Immature natural killer cell (primary cell): ENCODE results near the gene CTNNA2. TPM values are rescaled to one million over a fixed set of nuclear protein-coding genes. Genes with fewer than 3 reads are reported as not detected.

ENCODE experiments used
- DNase-seq, 3 donors: peaks; one replicate each; pipeline ENCODE4 v3.0.0; 2022; ENCODE audit warnings: mixed read lengths in 1 of 3
- H3K27ac Mint-ChIP-seq, 6 donors: one replicate each; pipeline ENCODE4 v1.8.0; 2020; ENCODE audit warnings: mixed read lengths in 6 of 6, mild to moderate bottlenecking in 5 of 6, inconsistent platforms in 4 of 6, moderate library complexity in 3 of 6
- H3K27me3 Mint-ChIP-seq, 3 donors: one replicate each; pipeline ENCODE4 v1.8.0; 2020 to 2021; ENCODE audit warnings: low read depth in 3 of 3, mild to moderate bottlenecking in 3 of 3, mixed read lengths in 3 of 3, moderate library complexity in 3 of 3, inconsistent platforms in 1 of 3
- H3K36me3 Mint-ChIP-seq, 3 donors: one replicate each; pipeline ENCODE4 v1.8.0; 2020; ENCODE audit warnings: mixed read lengths in 3 of 3, inconsistent platforms in 2 of 3, mild to moderate bottlenecking in 2 of 3
- H3K4me1 Mint-ChIP-seq, 2 donors: one replicate each; pipeline ENCODE4 v1.8.0; 2020; ENCODE audit warnings: inconsistent platforms in 2 of 2, mild to moderate bottlenecking in 2 of 2, mixed read lengths in 2 of 2, moderate library complexity in 1 of 2
- H3K4me3 Mint-ChIP-seq, 5 donors: one replicate each; pipeline ENCODE4 v1.8.0; 2020; ENCODE audit warnings: mild to moderate bottlenecking in 5 of 5, mixed read lengths in 5 of 5, inconsistent platforms in 3 of 5, moderate library complexity in 3 of 5
- H3K9me3 Mint-ChIP-seq, 6 donors: one replicate each; pipeline ENCODE4 v1.8.0; 2020; ENCODE audit warnings: mild to moderate bottlenecking in 6 of 6, mixed read lengths in 6 of 6, inconsistent platforms in 4 of 6, moderate library complexity in 3 of 6
- polyA plus RNA-seq, 3 donors: library from polyadenylated mRNA; unstranded; fragments of 300-500 nt; fragmentation: Illumina TruSeq; gene quantifications; one replicate each; pipeline ENCODE4 v1.2.3, GENCODE V29; 2021

The CTNNA2 gene
- polyA plus RNA-seq, 3 donors from 2014 or later: not detected

DNA sequence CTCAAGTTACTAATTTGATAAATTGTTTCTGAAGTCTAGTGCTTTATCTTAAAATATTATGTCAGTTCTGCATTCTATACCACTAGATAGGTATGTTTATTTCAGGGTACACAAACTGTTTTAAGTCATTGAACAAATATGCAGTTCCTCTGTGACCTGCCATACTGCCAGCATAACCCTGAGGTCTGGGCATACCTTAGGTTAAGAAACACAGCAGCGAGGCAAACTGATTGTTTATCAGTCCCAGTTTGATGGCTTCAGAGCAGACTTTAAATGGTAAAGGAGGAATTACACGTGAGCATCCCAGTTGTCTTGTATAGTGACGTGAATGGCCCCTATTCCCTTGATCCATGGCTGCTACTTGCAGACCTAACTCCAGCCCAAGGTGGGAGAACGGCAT lies 978.1 kb downstream of the CTNNA2 start:
- Mint-ChIP-seq H3K4me1 (no peaks in the 10 kb centered on the region), H3K36me3 (no peaks in the 10 kb centered on the region), H3K4me3 (no peak overlapping the region), H3K9me3 (peaks cover 13 to 33% (median 23%) of the 10 kb centered on the region in 6 donors), H3K27ac (no peak overlapping the region), H3K27me3 (no peaks in the 10 kb centered on the region)
- DNase-seq: no peak

GRCh38 chr2:80496346-80496745 lies 983.5 kb downstream of the CTNNA2 start:
- no peak for DNase-seq
- H3K9me3 Mint-ChIP-seq: peaks cover 13 to 51% (median 28%) of the 10 kb centered on the region in 6 donors
- H3K36me3 Mint-ChIP-seq: no peaks in the 10 kb centered on the region
- H3K4me1 Mint-ChIP-seq: no peaks in the 10 kb centered on the region
- no peak overlapping the region for H3K4me3 Mint-ChIP-seq
- no peaks in the 10 kb centered on the region for H3K27me3 Mint-ChIP-seq
- H3K27ac Mint-ChIP-seq: no peak overlapping the region

DNA sequence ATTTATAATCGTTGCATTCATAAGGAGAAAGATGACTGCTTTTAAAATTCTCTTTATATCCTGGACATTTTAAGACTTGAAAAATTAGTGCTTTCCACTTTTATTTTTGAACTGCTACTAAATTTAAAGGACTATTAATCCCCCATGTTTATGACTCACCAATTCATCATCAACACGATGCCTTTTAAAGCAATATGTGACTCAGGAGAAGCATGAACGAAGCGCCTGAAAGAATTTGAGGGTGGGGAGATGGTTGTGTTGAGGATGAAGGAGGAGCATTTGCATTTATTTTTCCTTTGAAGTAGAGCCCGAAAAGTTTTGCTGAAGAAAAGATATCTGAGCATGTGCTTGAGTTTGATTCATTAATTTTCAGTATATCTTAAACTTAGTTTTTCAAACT lies 983.9 kb downstream of the CTNNA2 start:
- Mint-ChIP-seq H3K36me3 (no peaks in the 10 kb centered on the region), H3K27ac (no peak overlapping the region), H3K9me3 (peaks cover 11 to 54% (median 28%) of the 10 kb centered on the region in 6 donors), H3K27me3 (no peaks in the 10 kb centered on the region), H3K4me3 (no peak overlapping the region), H3K4me1 (no peaks in the 10 kb centered on the region)
- no peak for DNase-seq

GRCh38 chr2:80499095-80499494 lies 986.2 kb downstream of the CTNNA2 start:
- no peaks in the 10 kb centered on the region for H3K4me1 Mint-ChIP-seq
- H3K27me3 Mint-ChIP-seq: no peaks in the 10 kb centered on the region
- H3K4me3 Mint-ChIP-seq: no peak overlapping the region
- DNase-seq: no peak
- no peak overlapping the region for H3K27ac Mint-ChIP-seq
- H3K36me3 Mint-ChIP-seq: no peaks in the 10 kb centered on the region
- H3K9me3 Mint-ChIP-seq: peaks cover 7 to 37% (median 23%) of the 10 kb centered on the region in 6 donors

- no peaks in the 10 kb centered on the region for H3K4me1 Mint-ChIP-seq
- no peak overlapping the region for H3K4me3 Mint-ChIP-seq
- H3K9me3 Mint-ChIP-seq: peaks cover 2 to 34% (median 22%) of the 10 kb centered on the region in 6 donors
- no peak overlapping the region for H3K27ac Mint-ChIP-seq
- no peaks in the 10 kb centered on the region for H3K36me3 Mint-ChIP-seq
- no peak for DNase-seq
- no peaks in the 10 kb centered on the region for H3K27me3 Mint-ChIP-seq
Measured at GRCh38 chr2:80501874-80502624, 989.2 kb downstream of the CTNNA2 start.

DNA sequence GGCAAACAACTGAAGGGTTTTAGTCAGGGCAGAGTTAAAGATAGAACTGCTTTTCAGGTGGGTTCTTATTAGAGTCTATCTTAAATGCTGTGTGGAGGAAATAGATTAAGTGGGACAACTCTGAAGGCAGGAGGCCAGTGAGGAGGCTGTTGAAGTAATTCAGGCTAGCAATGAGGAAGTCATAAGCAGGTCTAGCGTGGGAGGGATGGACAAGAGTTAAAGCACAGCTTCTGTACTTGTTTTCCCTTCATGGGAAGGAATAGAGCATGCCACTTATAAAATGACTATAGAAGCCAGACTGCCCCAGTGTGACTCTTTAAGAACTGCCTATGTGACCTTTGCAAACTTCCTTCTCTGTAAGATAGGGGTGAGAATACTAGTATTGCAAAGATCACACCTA lies 993.7 kb downstream of the CTNNA2 start:
- no peak for DNase-seq
- H3K4me3 Mint-ChIP-seq: no peak overlapping the region

DNA sequence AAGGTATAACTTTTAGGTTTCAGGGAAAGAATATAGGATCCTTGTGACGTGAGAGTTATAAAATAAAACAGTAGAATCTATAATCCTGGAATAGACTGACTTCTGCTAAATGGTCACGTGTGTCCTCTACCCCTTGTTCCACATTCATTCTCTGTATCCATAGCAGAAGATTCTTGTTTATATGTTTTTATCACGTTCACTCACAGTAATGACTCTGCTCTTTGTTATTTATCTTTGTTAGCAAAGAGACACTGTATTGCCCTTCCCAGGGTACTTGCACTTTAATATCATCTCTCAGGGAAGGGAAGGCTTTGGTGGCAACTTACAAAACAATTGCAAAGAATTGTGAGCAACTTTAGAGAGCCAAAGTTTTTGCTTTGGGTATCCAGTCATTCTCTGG lies 997.9 kb downstream of the CTNNA2 start:
- no peak for DNase-seq
- H3K4me3 Mint-ChIP-seq: no peak overlapping the region
- no peak overlapping the region for H3K27ac Mint-ChIP-seq
- no peaks in the 10 kb centered on the region for H3K36me3 Mint-ChIP-seq
- H3K9me3 Mint-ChIP-seq: peaks cover 5 to 37% (median 13%) of the 10 kb centered on the region in 6 donors
- H3K27me3 Mint-ChIP-seq: peaks cover 0 to 2% (median 0%) of the 10 kb centered on the region in 3 donors
- no peaks in the 10 kb centered on the region for H3K4me1 Mint-ChIP-seq

More for the DNA sequence above, 993.7 kb downstream of the CTNNA2 start:
- Mint-ChIP-seq H3K27ac (no peak overlapping the region), H3K36me3 (no peaks in the 10 kb centered on the region), H3K9me3 (peaks cover 7 to 39% (median 16%) of the 10 kb centered on the region in 6 donors), H3K27me3 (no peaks in the 10 kb centered on the region), H3K4me1 (no peaks in the 10 kb centered on the region)

- no peak overlapping the region for H3K27ac Mint-ChIP-seq
- no peak overlapping the region for H3K4me3 Mint-ChIP-seq
- H3K9me3 Mint-ChIP-seq: peaks cover 6 to 32% (median 11%) of the 10 kb centered on the region in 6 donors
Measured at GRCh38 chr2:80515964-80516363, 1003.1 kb downstream of the CTNNA2 start.

GRCh38 chr2:80517316-80517715 lies 1004.5 kb downstream of the CTNNA2 start:
- no peak overlapping the region for H3K27ac Mint-ChIP-seq
- no peaks in the 10 kb centered on the region for H3K36me3 Mint-ChIP-seq
- H3K4me1 Mint-ChIP-seq: no peaks in the 10 kb centered on the region
- H3K9me3 Mint-ChIP-seq: peaks cover 5 to 26% (median 10%) of the 10 kb centered on the region in 6 donors
- H3K4me3 Mint-ChIP-seq: no peak overlapping the region
- no peak for DNase-seq
- peaks cover 0 to 2% (median 2%) of the 10 kb centered on the region in 3 donors for H3K27me3 Mint-ChIP-seq

More at GRCh38 chr2:80515964-80516363, 1003.1 kb downstream of the CTNNA2 start:
- Mint-ChIP-seq H3K27me3 (peaks cover 0 to 2% (median 2%) of the 10 kb centered on the region in 3 donors), H3K36me3 (no peaks in the 10 kb centered on the region), H3K4me1 (no peaks in the 10 kb centered on the region)
- DNase-seq: no peak

- Mint-ChIP-seq H3K36me3 (no peaks in the 10 kb centered on the region), H3K27me3 (peaks cover 0 to 2% (median 0%) of the 10 kb centered on the region in 3 donors), H3K4me1 (no peaks in the 10 kb centered on the region), H3K27ac (no peak overlapping the region), H3K4me3 (no peak overlapping the region), H3K9me3 (peaks cover 2 to 26% (median 5%) of the 10 kb centered on the region in 6 donors)
- no peak for DNase-seq
Measured at GRCh38 chr2:80519121-80519643, 1006.3 kb downstream of the CTNNA2 start.

DNA sequence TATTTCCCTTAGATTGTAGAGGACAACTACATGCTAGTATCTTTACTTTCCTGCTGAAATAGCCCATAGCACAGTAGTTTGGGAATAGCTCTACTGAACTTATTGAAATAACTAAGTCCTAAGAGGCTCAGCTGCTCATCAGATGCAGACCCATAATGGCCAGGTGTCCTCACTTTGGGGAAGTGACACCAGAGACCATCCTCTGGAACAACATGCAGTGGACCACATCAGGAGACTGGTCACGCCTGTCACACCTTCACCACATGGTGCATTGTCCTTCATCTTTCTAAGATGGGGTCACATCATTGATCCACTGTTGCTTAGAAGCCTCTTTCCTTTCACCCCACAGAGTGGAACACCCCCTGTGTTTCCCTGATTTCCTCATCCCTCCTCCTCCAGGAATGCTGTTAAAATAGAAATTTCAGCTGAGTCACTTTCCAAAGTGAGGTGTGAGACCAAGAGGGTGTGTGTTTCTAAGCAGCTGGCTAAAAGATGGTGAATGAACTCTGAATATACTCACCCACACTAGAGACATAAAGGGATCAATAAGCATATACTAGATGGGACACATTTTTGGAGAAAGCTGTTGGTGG lies 1006.9 kb downstream of the CTNNA2 start:
- peaks cover 0 to 2% (median 0%) of the 10 kb centered on the region in 3 donors for H3K27me3 Mint-ChIP-seq
- H3K4me3 Mint-ChIP-seq: no peak overlapping the region
- H3K27ac Mint-ChIP-seq: no peak overlapping the region
- DNase-seq: no peak
- no peaks in the 10 kb centered on the region for H3K4me1 Mint-ChIP-seq
- H3K36me3 Mint-ChIP-seq: no peaks in the 10 kb centered on the region
- H3K9me3 Mint-ChIP-seq: peaks cover 2 to 26% (median 5%) of the 10 kb centered on the region in 6 donors

DNA sequence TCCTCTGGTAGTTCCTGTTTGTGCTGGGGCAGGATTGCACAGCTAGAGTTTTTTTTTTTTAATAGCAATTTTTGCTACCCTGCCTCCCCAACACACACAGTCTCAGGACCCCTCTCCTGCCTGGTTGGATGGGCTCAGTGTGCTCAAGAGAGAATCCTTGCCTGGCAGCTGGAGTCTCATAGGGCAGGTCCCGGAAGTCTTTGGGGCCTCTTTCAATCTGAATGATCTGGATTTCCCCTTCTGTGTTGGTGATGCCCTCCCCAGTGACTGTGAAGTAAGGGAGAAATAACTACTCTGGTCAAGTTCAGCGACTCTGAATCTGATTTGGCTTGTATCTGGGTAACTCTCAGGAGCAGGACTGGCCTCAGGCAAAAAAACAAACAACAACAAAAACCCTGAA lies 1012.3 kb downstream of the CTNNA2 start:
- Mint-ChIP-seq H3K36me3 (no peaks in the 10 kb centered on the region), H3K27ac (no peak overlapping the region), H3K27me3 (no peaks in the 10 kb centered on the region), H3K4me1 (no peaks in the 10 kb centered on the region), H3K9me3 (peaks cover 3 to 25% (median 12%) of the 10 kb centered on the region in 6 donors), H3K4me3 (no peak overlapping the region)
- no peak for DNase-seq

GRCh38 chr2:80527119-80527518 lies 1014.3 kb downstream of the CTNNA2 start:
- no peak overlapping the region for H3K4me3 Mint-ChIP-seq
- no peak overlapping the region for H3K27ac Mint-ChIP-seq
- no peaks in the 10 kb centered on the region for H3K4me1 Mint-ChIP-seq
- no peaks in the 10 kb centered on the region for H3K36me3 Mint-ChIP-seq
- peaks cover 5 to 34% (median 12%) of the 10 kb centered on the region in 6 donors for H3K9me3 Mint-ChIP-seq
- peaks cover 0 to 4% (median 0%) of the 10 kb centered on the region in 3 donors for H3K27me3 Mint-ChIP-seq
- DNase-seq: no peak

DNA sequence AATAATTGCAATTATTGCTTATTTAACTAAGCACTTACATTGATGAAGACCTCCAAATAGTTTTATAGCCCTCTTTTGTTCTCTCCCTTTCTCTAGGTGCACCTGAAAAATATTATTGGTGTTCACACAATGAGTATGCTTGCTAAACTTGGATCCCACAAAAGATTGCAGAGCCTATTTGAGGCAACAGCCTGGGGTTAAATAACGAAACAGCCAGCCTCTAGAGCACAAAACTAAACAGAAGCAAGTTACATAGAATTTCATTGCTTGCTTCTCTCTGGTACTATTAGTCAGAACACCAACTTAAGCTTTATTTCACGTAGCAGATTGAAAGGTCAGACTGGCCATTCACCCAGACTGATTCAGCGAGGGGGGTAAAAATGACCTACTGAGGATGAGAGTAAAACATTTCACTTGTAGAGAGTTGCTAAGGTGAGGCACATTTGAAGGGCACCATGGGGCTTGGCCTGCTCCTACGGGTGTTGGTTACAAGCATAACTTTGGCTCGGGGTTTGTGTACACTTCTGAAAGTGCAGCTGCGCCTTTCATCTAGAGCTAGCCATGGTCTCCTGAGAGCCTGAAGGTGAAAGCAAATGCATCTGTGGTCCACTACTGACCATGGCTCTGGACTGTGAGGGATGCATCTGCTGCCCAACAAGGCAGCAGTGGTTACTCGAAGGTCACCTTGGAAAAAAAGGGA lies 1016.8 kb downstream of the CTNNA2 start:
- no peak for DNase-seq

More for the DNA sequence above, 1016.8 kb downstream of the CTNNA2 start:
- H3K27ac Mint-ChIP-seq: no peak overlapping the region
- no peak overlapping the region for H3K4me3 Mint-ChIP-seq
- H3K9me3 Mint-ChIP-seq: peaks cover 5 to 46% (median 12%) of the 10 kb centered on the region in 6 donors
- H3K4me1 Mint-ChIP-seq: no peaks in the 10 kb centered on the region
- no peaks in the 10 kb centered on the region for H3K36me3 Mint-ChIP-seq
- H3K27me3 Mint-ChIP-seq: peaks cover 0 to 4% (median 0%) of the 10 kb centered on the region in 3 donors
